ENCODE data around the gene STRBP.
A peak's percentile ranks its signal among the peaks of the same experiment; 100 is the strongest.
"Not testable (repeated sequence)": the region's sequence is repeated elsewhere in the genome, so short reads cannot be mapped to it uniquely, and the experiment has no call there.

Gene STRBP

GRCh38 chr9:123310551-123311249 lies 42.3 kb upstream of the STRBP start:
- TF ChIP-seq CTCF (IDR thresholded peaks at IDR 0.05; ENCODE audit: insufficient read depth, low read depth, low read length, missing control alignments): no peak
- no peak for DNase-seq (ENCODE audit: low read depth)
- H3K4me3 ChIP-seq (ENCODE audit: low read length): no peak overlapping the region

- no peak overlapping the region for H3K4me3 ChIP-seq (ENCODE audit: low read length)
- DNase-seq (ENCODE audit: low read depth): peak; percentile 36
- TF ChIP-seq CTCF (IDR thresholded peaks at IDR 0.05; ENCODE audit: insufficient read depth, low read depth, low read length, missing control alignments): no peak
These were observed 41.2 kb upstream of the STRBP start for GRCh38 chr9:123309611-123310010.

- no peak for DNase-seq (ENCODE audit: low read depth)
- H3K4me3 ChIP-seq (ENCODE audit: low read length): no peak overlapping the region
- no peak for TF ChIP-seq CTCF (IDR thresholded peaks at IDR 0.05; ENCODE audit: insufficient read depth, low read depth, low read length, missing control alignments)
These were observed 37.5 kb upstream of the STRBP start for GRCh38 chr9:123305879-123306278.

- TF ChIP-seq CTCF (IDR thresholded peaks at IDR 0.05; ENCODE audit: insufficient read depth, low read depth, low read length, missing control alignments): no peak
- DNase-seq (ENCODE audit: low read depth): no peak
- no peak overlapping the region for H3K4me3 ChIP-seq (ENCODE audit: low read length)
These were observed 35.9 kb upstream of the STRBP start for GRCh38 chr9:123304340-123304691.

GRCh38 chr9:123302348-123303214 lies 34.2 kb upstream of the STRBP start:
- H3K4me3 ChIP-seq (ENCODE audit: low read length): no peak overlapping the region
- DNase-seq (ENCODE audit: low read depth): no peak
- TF ChIP-seq CTCF (IDR thresholded peaks at IDR 0.05; ENCODE audit: insufficient read depth, low read depth, low read length, missing control alignments): no peak

- not testable (repeated sequence) for DNase-seq (ENCODE audit: low read depth); H3K4me3 ChIP-seq (ENCODE audit: low read length)
These were observed 33.5 kb upstream of the STRBP start for GRCh38 chr9:123301936-123302335.

- no peak overlapping the region for H3K4me3 ChIP-seq (ENCODE audit: low read length)
- no peak for DNase-seq (ENCODE audit: low read depth)
- TF ChIP-seq CTCF (IDR thresholded peaks at IDR 0.05; ENCODE audit: insufficient read depth, low read depth, low read length, missing control alignments): no peak
These were observed 32.2 kb upstream of the STRBP start for GRCh38 chr9:123300554-123300953.

All from epithelial cell of esophagus (primary cell).